AG09309 (cell line): Measurements from ENCODE around the gene TMEM132D.

ENCODE experiments used
- DNase-seq: peaks from one replicate; pipeline ENCODE4 v3.0.0-alpha.2; 2010; ENCODE audit warnings: low read depth
- H3K4me3 ChIP-seq: 2 replicates; pipeline ENCODE4 v1.5.1; 2011; ENCODE audit warnings: mild to moderate bottlenecking, low read depth, low read length, moderate library complexity; ENCODE audit not compliant: control insufficient read depth
- TF ChIP-seq, protein P1 (sequence below): IDR thresholded peaks from 2 replicates; pipeline ENCODE4 v1.5.1; 2011; ENCODE audit warnings: mild to moderate bottlenecking, low read depth, low read length, inconsistent platforms; ENCODE audit not compliant: insufficient read depth, control insufficient read depth; ENCODE audit errors: missing control alignments

TMEM132D gene

GRCh38 chr12:129821964-129822363, 81.9 kb downstream of the TMEM132D start:
- DNase-seq, result no peak
- TF ChIP-seq, protein P1, sequence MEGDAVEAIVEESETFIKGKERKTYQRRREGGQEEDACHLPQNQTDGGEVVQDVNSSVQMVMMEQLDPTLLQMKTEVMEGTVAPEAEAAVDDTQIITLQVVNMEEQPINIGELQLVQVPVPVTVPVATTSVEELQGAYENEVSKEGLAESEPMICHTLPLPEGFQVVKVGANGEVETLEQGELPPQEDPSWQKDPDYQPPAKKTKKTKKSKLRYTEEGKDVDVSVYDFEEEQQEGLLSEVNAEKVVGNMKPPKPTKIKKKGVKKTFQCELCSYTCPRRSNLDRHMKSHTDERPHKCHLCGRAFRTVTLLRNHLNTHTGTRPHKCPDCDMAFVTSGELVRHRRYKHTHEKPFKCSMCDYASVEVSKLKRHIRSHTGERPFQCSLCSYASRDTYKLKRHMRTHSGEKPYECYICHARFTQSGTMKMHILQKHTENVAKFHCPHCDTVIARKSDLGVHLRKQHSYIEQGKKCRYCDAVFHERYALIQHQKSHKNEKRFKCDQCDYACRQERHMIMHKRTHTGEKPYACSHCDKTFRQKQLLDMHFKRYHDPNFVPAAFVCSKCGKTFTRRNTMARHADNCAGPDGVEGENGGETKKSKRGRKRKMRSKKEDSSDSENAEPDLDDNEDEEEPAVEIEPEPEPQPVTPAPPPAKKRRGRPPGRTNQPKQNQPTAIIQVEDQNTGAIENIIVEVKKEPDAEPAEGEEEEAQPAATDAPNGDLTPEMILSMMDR, result no peak
- no peak overlapping the region for H3K4me3 ChIP-seq

- TF ChIP-seq, protein P1, result no peak
- no peak for DNase-seq
- no peak overlapping the region for H3K4me3 ChIP-seq
These were observed 84.4 kb downstream of the TMEM132D start for GRCh38 chr12:129819391-129819790.

- TF ChIP-seq, protein P1, result no peak
- no peak for DNase-seq
These were observed 88.0 kb downstream of the TMEM132D start for GRCh38 chr12:129815846-129816245.

GRCh38 chr12:129811963-129812362, 91.9 kb downstream of the TMEM132D start:
- no peak overlapping the region for H3K4me3 ChIP-seq
- TF ChIP-seq, protein P1, result no peak
- DNase-seq, result no peak

More at GRCh38 chr12:129815846-129816245, 88.0 kb downstream of the TMEM132D start:
- H3K4me3 ChIP-seq, result no peak overlapping the region

GRCh38 chr12:129807136-129807535, 96.7 kb downstream of the TMEM132D start:
- no peak overlapping the region for H3K4me3 ChIP-seq
- DNase-seq, result no peak
- TF ChIP-seq, protein P1, result no peak

GRCh38 chr12:129791396-129791795, 112.4 kb downstream of the TMEM132D start:
- DNase-seq, result no peak
- TF ChIP-seq, protein P1, result no peak
- H3K4me3 ChIP-seq, result no peak overlapping the region

DNA sequence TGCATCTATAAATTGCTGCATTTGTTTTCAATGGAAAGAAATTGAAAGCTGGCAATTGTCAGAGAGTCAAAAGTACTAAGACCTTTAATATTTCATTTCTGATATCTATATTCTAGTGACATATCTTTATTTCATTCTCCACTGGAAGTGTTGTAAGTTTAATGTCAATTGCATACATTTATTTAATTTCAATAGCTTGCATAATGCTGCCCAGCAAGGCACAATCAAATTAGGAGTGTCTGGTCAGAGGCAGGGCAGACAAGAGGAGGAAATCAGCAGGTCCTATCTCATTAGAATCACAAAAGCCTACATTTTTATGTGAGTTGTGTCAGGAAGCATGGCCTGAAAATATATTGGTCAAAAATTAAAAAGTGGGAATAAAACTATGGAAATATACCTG, 112.9 kb downstream of the TMEM132D start:
- no peak overlapping the region for H3K4me3 ChIP-seq
- DNase-seq, result no peak
- TF ChIP-seq, protein P1, result no peak
